MM.1S (cell line): ENCODE measurements around the gene NAP1L5.

Experiments used
- DNase-seq: peaks from one replicate; pipeline ENCODE4 v3.0.0-alpha.2; 2015
- H2AFZ ChIP-seq: fragments of 300-600 bp; sonication (generic); 2 replicates; pipeline ENCODE4 v1.6.0; 2016; ENCODE audit warnings: antibody characterized with exemption, low read length
- H3F3A ChIP-seq: fragments of 300-600 bp; sonication (generic); 2 replicates; pipeline ENCODE4 v1.6.1; 2016; ENCODE audit warnings: mild to moderate bottlenecking, antibody characterized with exemption, low read length, moderate library complexity, mixed read lengths; ENCODE audit not compliant: insufficient read depth
- H3K27ac ChIP-seq: fragments of 300-600 bp; sonication (generic); 2 replicates; pipeline ENCODE4 v1.5.1; 2016; ENCODE audit warnings: mild to moderate bottlenecking, low read length
- H3K27me3 ChIP-seq: fragments of 300-600 bp; sonication (generic); replicated peaks from 2 replicates; pipeline ENCODE4 v1.6.0; 2016; ENCODE audit warnings: low read length; ENCODE audit not compliant: insufficient read depth
- H3K36me3 ChIP-seq: fragments of 300-600 bp; sonication (generic); replicated peaks from 2 replicates; pipeline ENCODE4 v1.6.1; 2016; ENCODE audit warnings: mild to moderate bottlenecking, low read length, mixed read lengths; ENCODE audit not compliant: insufficient read depth
- H3K4me1 ChIP-seq: fragments of 300-600 bp; sonication (generic); 2 replicates; pipeline ENCODE4 v1.6.1; 2016; ENCODE audit warnings: low read length, mixed read lengths
- H3K4me2 ChIP-seq: fragments of 300-600 bp; sonication (generic); 2 replicates; pipeline ENCODE4 v1.6.0; 2016; ENCODE audit warnings: low read depth, low read length
- H3K4me3 ChIP-seq: fragments of 300-600 bp; sonication (generic); 2 replicates; pipeline ENCODE4 v1.5.1; 2016; ENCODE audit warnings: low read length, mixed read lengths
- H3K79me2 ChIP-seq: fragments of 300-600 bp; sonication (generic); 2 replicates; pipeline ENCODE4 v1.6.1; 2016; ENCODE audit warnings: mixed run types, low read length, mixed read lengths
- H3K9ac ChIP-seq: fragments of 300-600 bp; sonication (generic); 2 replicates; pipeline ENCODE4 v1.6.1; 2016; ENCODE audit warnings: low read length, mixed read lengths
- H3K9me2 ChIP-seq: fragments of 300-600 bp; sonication (generic); replicated peaks from 2 replicates; pipeline ENCODE4 v1.6.1; 2016; ENCODE audit warnings: mild to moderate bottlenecking, low read length, mixed read lengths; ENCODE audit not compliant: insufficient read depth
- H3K9me3 ChIP-seq: fragments of 300-600 bp; sonication (generic); replicated peaks from 2 replicates; pipeline ENCODE4 v1.6.1; 2016; ENCODE audit warnings: mild to moderate bottlenecking, low read length, mixed read lengths; ENCODE audit not compliant: insufficient read depth
- H4K20me1 ChIP-seq: fragments of 300-600 bp; sonication (generic); 2 replicates; pipeline ENCODE4 v1.6.1; 2016; ENCODE audit warnings: mild to moderate bottlenecking, low read length, moderate library complexity, mixed read lengths; ENCODE audit not compliant: insufficient read depth
- EZH2 ChIP-seq: fragments of 300-600 bp; sonication (generic); optimal IDR thresholded peaks from 2 replicates; pipeline ENCODE3; 2017; ENCODE audit warnings: low read depth, mild to moderate bottlenecking, antibody characterized with exemption, low read length, mixed read lengths
- EZH2phosphoT487 ChIP-seq: fragments of 300-600 bp; sonication (generic); IDR thresholded peaks from 2 replicates; pipeline ENCODE4 v1.6.1; 2018; ENCODE audit warnings: antibody characterized with exemption, low read length
- TF ChIP-seq, protein P1 (sequence below): fragments of 300-600 bp; sonication (generic); IDR thresholded peaks from 2 replicates; pipeline ENCODE4 v1.5.1; 2016; ENCODE audit warnings: antibody characterized with exemption, low read length, mixed read lengths

NAP1L5 gene

DNA sequence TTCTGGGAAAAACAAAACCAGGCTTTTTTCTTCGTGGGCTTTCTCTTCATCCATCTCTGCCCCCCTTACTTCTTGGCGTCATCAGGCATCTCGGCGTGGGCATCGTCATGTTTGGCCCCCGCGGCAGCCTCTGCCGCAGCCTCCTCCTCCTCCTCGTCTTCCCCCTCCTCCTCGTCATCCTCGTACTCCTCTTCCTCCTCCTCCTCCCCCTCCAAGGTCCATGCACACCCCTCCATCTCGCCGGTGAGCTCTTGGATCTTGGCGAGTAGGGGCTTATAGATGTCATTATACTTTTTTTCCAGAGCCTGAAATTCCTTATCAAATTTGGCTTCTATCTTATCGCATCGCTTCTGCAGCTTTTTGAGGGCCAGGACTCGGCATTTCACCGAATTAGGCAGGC, 488 bp downstream of the NAP1L5 start:
- Histone ChIP-seq H3K4me2 (peak overlapping the region; percentile 35; the same call in 1 of the 2 replicates), H4K20me1 (no peaks in the 10 kb centered on the region), H3K4me3 (peak overlapping the region; percentile 51), H3F3A (no peaks in the 10 kb centered on the region), H3K4me1 (no peaks in the 10 kb centered on the region), H3K79me2 (no peaks in the 10 kb centered on the region), H3K9me2 (no peaks in the 10 kb centered on the region), H3K9ac (peak overlapping the region; percentile 35; the same call in 1 of the 2 replicates), H3K27ac (no peak overlapping the region), H2AFZ (peak overlapping the region; percentile 50; the same call in 1 of the 2 replicates), H3K27me3 (no peaks in the 10 kb centered on the region), H3K36me3 (no peaks in the 10 kb centered on the region), H3K9me3 (no peaks in the 10 kb centered on the region)
- no peak for DNase-seq
- TF ChIP-seq, protein P1, sequence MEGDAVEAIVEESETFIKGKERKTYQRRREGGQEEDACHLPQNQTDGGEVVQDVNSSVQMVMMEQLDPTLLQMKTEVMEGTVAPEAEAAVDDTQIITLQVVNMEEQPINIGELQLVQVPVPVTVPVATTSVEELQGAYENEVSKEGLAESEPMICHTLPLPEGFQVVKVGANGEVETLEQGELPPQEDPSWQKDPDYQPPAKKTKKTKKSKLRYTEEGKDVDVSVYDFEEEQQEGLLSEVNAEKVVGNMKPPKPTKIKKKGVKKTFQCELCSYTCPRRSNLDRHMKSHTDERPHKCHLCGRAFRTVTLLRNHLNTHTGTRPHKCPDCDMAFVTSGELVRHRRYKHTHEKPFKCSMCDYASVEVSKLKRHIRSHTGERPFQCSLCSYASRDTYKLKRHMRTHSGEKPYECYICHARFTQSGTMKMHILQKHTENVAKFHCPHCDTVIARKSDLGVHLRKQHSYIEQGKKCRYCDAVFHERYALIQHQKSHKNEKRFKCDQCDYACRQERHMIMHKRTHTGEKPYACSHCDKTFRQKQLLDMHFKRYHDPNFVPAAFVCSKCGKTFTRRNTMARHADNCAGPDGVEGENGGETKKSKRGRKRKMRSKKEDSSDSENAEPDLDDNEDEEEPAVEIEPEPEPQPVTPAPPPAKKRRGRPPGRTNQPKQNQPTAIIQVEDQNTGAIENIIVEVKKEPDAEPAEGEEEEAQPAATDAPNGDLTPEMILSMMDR: no peak
- TF ChIP-seq EZH2phosphoT487 (no peak), EZH2 (no peak)

GRCh38 chr4:88696630-88697029, 999 bp downstream of the NAP1L5 start:
- Histone ChIP-seq H3K9me3 (no peaks in the 10 kb centered on the region), H2AFZ (no peak overlapping the region), H3K36me3 (no peaks in the 10 kb centered on the region), H4K20me1 (no peaks in the 10 kb centered on the region), H3K27me3 (no peaks in the 10 kb centered on the region), H3F3A (no peaks in the 10 kb centered on the region), H3K4me2 (peak overlapping the region; percentile 35; the same call in 1 of the 2 replicates), H3K4me3 (no peak overlapping the region), H3K9me2 (no peaks in the 10 kb centered on the region), H3K27ac (no peak overlapping the region), H3K9ac (no peak overlapping the region), H3K4me1 (no peaks in the 10 kb centered on the region), H3K79me2 (no peaks in the 10 kb centered on the region)
- DNase-seq: no peak
- TF ChIP-seq EZH2phosphoT487: no peak

DNA sequence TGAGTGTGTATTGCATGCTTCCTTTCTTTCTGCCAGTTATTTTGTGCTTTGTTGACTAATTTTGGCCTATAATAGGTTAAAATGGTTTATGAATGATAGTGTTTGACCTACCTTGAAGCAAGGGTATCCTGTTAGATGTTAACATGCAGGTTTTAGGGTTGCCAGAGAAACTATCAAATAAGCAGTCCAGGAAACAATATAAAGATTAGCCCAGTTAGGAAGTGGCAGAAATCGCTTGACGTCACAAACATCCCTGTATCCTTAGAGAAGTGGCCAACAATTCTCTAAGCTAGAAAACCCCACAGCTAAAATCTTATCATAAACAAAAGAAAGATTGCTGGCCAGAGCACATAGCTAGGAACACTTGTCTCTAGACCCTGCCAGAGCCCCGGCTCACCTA, 3.8 kb downstream of the NAP1L5 start:
- H3K27ac ChIP-seq: no peak overlapping the region
- H3K36me3 ChIP-seq: no peaks in the 10 kb centered on the region
- H3K9me2 ChIP-seq: no peaks in the 10 kb centered on the region
- no peaks in the 10 kb centered on the region for H3K27me3 ChIP-seq
- H3K9me3 ChIP-seq: no peaks in the 10 kb centered on the region
- no peak overlapping the region for H2AFZ ChIP-seq
- no peak overlapping the region for H3K9ac ChIP-seq
- no peaks in the 10 kb centered on the region for H3K4me1 ChIP-seq
- no peak overlapping the region for H3K4me3 ChIP-seq
- H3K4me2 ChIP-seq: no peak overlapping the region
- DNase-seq: no peak
- TF ChIP-seq EZH2 (no peak), EZH2phosphoT487 (no peak)
- TF ChIP-seq, protein P1: no peak
- no peaks in the 10 kb centered on the region for H4K20me1 ChIP-seq
- H3F3A ChIP-seq: no peaks in the 10 kb centered on the region
- H3K79me2 ChIP-seq: no peaks in the 10 kb centered on the region

DNA sequence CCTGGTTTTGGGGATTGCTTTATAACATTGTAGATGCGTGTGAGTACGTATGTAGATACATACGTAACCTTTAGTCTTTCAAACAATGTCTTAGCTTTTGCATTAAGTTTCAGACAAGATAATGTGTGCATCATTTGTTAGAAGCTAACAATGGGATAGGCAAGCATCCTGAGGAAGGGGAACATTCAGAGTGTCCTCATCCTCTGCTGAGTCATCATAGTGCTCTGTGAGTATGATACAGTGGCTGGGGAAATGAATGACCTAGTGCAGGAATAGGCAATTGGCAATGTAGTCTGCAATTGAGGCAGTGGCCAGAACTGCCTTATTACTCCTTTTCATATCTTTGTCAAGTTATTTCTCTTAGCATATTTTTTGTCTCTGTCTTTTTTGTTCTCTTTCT, 7.3 kb downstream of the NAP1L5 start:
- Histone ChIP-seq H3K4me3 (no peak overlapping the region), H2AFZ (no peak overlapping the region), H3K27me3 (no peaks in the 10 kb centered on the region), H3K27ac (no peak overlapping the region), H3K4me2 (no peak overlapping the region), H3K9me2 (no peaks in the 10 kb centered on the region), H3K4me1 (no peaks in the 10 kb centered on the region), H3K36me3 (no peaks in the 10 kb centered on the region), H3K9me3 (no peaks in the 10 kb centered on the region), H4K20me1 (no peaks in the 10 kb centered on the region), H3K9ac (no peak overlapping the region), H3F3A (no peaks in the 10 kb centered on the region), H3K79me2 (no peaks in the 10 kb centered on the region)
- no peak for DNase-seq
- TF ChIP-seq, protein P1: no peak
- no peak for TF ChIP-seq EZH2phosphoT487
- no peak for TF ChIP-seq EZH2
